AG04450 (cell line): ENCODE measurements around the gene GDPD1. TPM values are rescaled to one million over a fixed set of nuclear protein-coding genes. Genes with fewer than 3 reads are reported as not detected.

Experiments
- CTCF ChIA-PET: fragments of 300-600, 350-600 bp; formaldehyde crosslinking; extraction: SDS; loops from one replicate; lab custom pipeline; 2022; ENCODE audit warnings: antibody characterized with exemption, inconsistent platforms; lab: Charles Lee
- POLR2A ChIA-PET: fragments of 350-600 bp; formaldehyde crosslinking; extraction: SDS; loops from one replicate; lab custom pipeline; 2021; ENCODE audit warnings: antibody characterized with exemption, inconsistent platforms; lab: Yijun Ruan, JAX
- DNase-seq: peaks from one replicate; pipeline ENCODE4 v3.0.0-alpha.2; 2011; ENCODE audit warnings: low read depth, low spot score
- H3K27ac ChIP-seq: one replicate; pipeline ENCODE4 v1.5.1; 2012; ENCODE audit warnings: low read depth, low read length, control low read depth
- H3K27me3 ChIP-seq: one replicate; pipeline ENCODE4 v1.6.0; 2012; ENCODE audit warnings: low read length; ENCODE audit not compliant: control insufficient read depth, insufficient read depth
- H3K4me3 ChIP-seq: 2 replicates; pipeline ENCODE4 v1.5.1; 2011; ENCODE audit warnings: mild to moderate bottlenecking, low read depth, low read length, control low read depth
- H3K9me3 ChIP-seq: 2 replicates; pipeline ENCODE4 v1.5.1; 2012; ENCODE audit warnings: low read length; ENCODE audit not compliant: control insufficient read depth, insufficient read depth
- CTCF ChIP-seq: IDR thresholded peaks from 2 replicates; pipeline ENCODE4 v1.5.1; 2011; ENCODE audit warnings: low read depth, low read length, control low read depth, inconsistent platforms
- polyA plus RNA-seq: library from polyadenylated mRNA; depleted of rRNA; stranded (reverse); fragments of >200 nt; gene quantifications from 2 replicates; pipeline ENCODE4 v1.2.3, GENCODE V29; 2011

Gene GDPD1
- polyA plus RNA-seq, 1 experiment = 2.7 TPM

GRCh38 chr17:59257101-59257500, 36.8 kb downstream of the GDPD1 start:
- no peak for TF ChIP-seq CTCF
- no peak overlapping the region for H3K4me3 ChIP-seq
- ChIA-PET POLR2A (no interaction called here), CTCF (no interaction called here)
- DNase-seq = no peak
- H3K27ac ChIP-seq = no peak overlapping the region
- H3K27me3 ChIP-seq = no peaks in the 10 kb centered on the region
- no peaks in the 10 kb centered on the region for H3K9me3 ChIP-seq

GRCh38 chr17:59260722-59261121, 40.4 kb downstream of the GDPD1 start:
- Histone ChIP-seq H3K9me3 (no peaks in the 10 kb centered on the region), H3K27me3 (no peaks in the 10 kb centered on the region), H3K4me3 (no peak overlapping the region), H3K27ac (no peak overlapping the region)
- TF ChIP-seq CTCF = no peak
- ChIA-PET CTCF (no interaction called here), POLR2A (no interaction called here)
- DNase-seq = no peak

GRCh38 chr17:59266745-59267144, 46.4 kb downstream of the GDPD1 start:
- TF ChIP-seq CTCF = no peak
- ChIA-PET CTCF (interaction anchor here (0.7 kb wide), 1 partner anchor 44 kb away, joined by 3 read pairs; no protein-coding TSS in a partner anchor), POLR2A (no interaction called here)

GRCh38 chr17:59267776-59268175, 47.5 kb downstream of the GDPD1 start:
- no peak overlapping the region for H3K27ac ChIP-seq
- no peak for TF ChIP-seq CTCF
- H3K9me3 ChIP-seq = no peaks in the 10 kb centered on the region
- ChIA-PET POLR2A (interaction anchor here (0.7 kb wide), 1 partner anchor 12 kb away, joined by 7 read pairs; no protein-coding TSS in a partner anchor), CTCF (interaction anchor here (0.6 kb wide), 1 partner anchor 43 kb away, joined by 3 read pairs; no protein-coding TSS in a partner anchor)
- DNase-seq = no peak
- H3K4me3 ChIP-seq = no peak overlapping the region
- no peaks in the 10 kb centered on the region for H3K27me3 ChIP-seq

More at GRCh38 chr17:59266745-59267144, 46.4 kb downstream of the GDPD1 start:
- Histone ChIP-seq H3K27me3 (no peaks in the 10 kb centered on the region), H3K27ac (no peak overlapping the region), H3K9me3 (no peaks in the 10 kb centered on the region), H3K4me3 (no peak overlapping the region)
- no peak for DNase-seq

- no peak for TF ChIP-seq CTCF
- no peaks in the 10 kb centered on the region for H3K9me3 ChIP-seq
- H3K4me3 ChIP-seq = no peak overlapping the region
- H3K27me3 ChIP-seq = no peaks in the 10 kb centered on the region
- H3K27ac ChIP-seq = no peak overlapping the region
- ChIA-PET POLR2A (no interaction called here), CTCF (no interaction called here)
- DNase-seq = no peak
Measured at GRCh38 chr17:59275618-59276017, 55.3 kb downstream of the GDPD1 start.
